GM21381 (cell line): ENCODE data around the gene TMC1.

ENCODE experiments used
- ATAC-seq: cut with Tn5 transposase; IDR thresholded peaks from one replicate; pipeline ENCODE4 v1.9.1; 2021; ENCODE audit warnings: mild to moderate bottlenecking, moderate library complexity; ENCODE audit not compliant: unreplicated experiment

The TMC1 gene

GRCh38 chr9:72565535-72565934 is 44.1 kb downstream of the TMC1 start:
- ATAC-seq = no peak

DNA sequence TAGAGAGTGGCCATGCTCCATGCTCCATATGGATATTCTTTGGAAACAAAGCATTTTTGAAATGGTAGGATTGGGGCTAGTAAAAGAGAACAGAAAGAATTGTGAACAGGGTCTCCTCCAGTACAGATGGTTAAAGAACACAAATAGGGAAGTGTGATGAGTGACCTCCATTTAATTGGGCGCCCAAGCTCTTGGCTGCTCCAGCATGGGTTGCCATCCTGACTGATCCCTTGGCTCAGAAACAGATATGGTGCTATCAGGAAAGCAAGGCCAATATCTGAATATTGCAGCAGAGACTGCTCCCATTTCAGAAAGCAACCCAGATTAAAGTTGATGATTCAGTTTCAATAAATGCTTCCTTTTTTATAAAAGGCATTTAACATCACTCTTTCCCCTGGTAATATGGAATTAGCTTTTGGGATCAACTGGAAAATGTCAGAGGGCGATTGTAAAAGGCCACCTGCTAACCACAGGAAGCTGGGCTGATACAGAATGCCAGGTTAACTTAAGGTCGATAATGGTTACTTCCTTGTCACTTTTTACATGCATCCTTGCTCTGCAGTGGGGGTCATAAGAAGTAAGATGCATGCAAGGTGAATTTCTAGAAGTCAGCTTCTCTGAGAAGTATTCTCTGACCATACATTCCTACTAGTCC is 52.9 kb downstream of the TMC1 start:
- ATAC-seq = no peak

DNA sequence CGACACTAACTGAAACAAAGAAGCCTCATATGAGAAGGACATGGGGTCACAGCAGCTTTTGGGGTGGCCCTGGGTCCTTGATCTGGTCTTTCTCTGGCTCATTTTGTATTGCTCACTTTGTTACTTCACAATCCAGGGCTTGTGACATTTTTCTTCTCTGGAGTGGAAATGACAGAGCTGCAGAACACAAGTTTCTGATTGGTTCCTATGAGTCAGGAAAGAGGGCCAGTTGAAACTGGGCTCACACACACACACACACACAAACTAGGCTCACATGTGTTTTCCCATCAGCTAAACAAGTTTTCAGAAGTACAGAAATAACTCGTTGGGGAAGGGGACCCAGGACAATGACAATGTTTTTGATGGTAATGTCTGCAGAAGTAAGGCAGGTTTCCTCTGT is 54.3 kb downstream of the TMC1 start:
- ATAC-seq = no peak

- ATAC-seq = no peak
These were observed 54.7 kb downstream of the TMC1 start for GRCh38 chr9:72576087-72576486.

- ATAC-seq = no peak
These were observed 55.9 kb downstream of the TMC1 start for GRCh38 chr9:72577212-72577753.

DNA sequence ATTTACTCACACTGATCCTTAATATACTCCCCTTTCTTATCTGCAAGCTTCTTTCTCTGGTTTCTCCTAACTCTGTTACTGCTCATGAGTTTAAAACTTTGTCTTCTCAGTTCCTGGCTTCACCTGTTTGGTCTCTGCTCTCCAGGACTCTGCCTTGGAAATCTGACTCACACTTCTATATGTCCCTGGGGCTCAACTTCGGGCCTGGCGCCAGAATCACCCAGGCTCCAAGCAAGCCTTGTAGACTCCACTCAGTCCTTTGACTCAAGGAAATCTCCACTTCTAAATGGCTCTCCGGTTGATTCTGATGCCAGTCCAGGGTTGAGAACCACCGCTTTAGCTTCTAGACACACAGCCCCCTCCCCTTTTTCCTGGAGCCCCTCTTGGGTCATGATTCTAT is 57.8 kb downstream of the TMC1 start:
- ATAC-seq = no peak

DNA sequence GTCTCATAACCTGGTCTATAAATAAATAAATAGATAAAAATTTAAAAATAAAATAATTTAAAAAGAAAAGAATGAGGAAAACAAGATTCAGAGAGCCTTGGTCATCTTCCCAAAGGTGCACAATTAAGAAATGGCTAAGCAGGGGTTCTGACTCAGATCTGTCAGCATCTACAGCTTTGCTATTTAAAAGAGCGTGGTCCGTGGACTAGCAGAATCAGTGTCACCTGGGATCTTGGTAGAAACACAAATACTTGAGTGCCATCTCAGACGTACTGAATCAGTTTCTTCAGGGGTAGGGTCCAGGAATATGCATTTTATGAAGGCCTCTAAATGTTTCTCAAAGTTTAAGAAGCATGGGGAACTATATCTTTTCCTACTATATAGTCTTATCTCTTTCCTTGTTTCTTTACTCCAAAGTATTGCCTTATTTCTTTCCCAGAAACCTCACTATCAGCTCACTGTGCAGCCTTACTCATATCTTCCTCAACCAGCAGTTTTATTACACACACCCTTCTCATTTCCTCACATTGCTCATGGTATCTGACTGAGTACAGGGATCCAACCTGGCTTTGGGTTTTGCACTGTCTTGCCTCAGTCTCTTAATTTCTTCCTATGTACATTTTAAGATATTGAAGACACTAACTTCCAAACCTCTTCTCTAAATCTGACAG is 58.6 kb downstream of the TMC1 start:
- no peak for ATAC-seq

DNA sequence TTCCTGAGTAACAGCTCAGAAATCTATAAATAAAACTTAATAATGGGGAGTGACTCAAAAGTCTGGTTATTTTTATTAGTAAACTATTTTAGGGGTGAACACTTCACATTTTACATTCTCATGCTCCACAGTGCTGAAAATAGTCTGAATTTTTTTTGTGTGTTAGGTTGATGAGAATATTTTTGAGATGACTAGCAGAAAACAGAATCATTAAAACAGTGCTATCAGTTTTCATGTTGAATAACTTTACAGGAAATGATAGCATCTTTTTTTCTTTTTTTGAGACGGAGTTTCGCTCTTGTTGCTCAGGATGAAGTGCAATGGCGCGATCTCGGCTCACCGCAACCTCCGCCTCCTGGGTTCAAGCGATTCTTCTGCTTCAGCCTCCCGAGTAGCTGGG is 60.3 kb downstream of the TMC1 start:
- no peak for ATAC-seq

DNA sequence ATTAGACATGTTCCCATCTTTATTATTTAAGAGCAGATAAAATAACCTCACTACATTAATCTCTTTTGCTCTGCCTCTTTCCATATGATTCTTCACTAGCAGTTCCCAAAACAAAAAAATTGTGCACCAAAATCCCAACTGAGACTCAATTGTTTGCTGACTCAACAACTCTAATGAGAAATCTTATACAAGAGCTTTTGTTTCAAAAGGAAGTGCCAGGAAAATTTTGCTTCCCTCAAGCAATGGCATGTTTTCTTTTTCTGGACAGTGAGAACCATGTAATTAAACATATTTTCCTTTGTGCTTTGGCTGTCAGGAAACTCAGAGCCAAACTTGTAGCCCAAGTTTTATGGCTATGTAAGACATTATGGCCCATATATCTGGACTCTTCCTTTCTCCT is 62.0 kb downstream of the TMC1 start:
- no peak for ATAC-seq

- no peak for ATAC-seq
These were observed 65.2 kb downstream of the TMC1 start for GRCh38 chr9:72586388-72587130.

GRCh38 chr9:72588336-72588735 is 66.9 kb downstream of the TMC1 start:
- no peak for ATAC-seq

GRCh38 chr9:72589667-72590521 is 68.5 kb downstream of the TMC1 start:
- ATAC-seq = no peak

- ATAC-seq = no peak
These were observed 69.4 kb downstream of the TMC1 start for GRCh38 chr9:72590824-72591223.

- no peak for ATAC-seq
These were observed 71.3 kb downstream of the TMC1 start for GRCh38 chr9:72592502-72593403.

GRCh38 chr9:72596451-72597180 is 75.2 kb downstream of the TMC1 start:
- ATAC-seq = no peak

DNA sequence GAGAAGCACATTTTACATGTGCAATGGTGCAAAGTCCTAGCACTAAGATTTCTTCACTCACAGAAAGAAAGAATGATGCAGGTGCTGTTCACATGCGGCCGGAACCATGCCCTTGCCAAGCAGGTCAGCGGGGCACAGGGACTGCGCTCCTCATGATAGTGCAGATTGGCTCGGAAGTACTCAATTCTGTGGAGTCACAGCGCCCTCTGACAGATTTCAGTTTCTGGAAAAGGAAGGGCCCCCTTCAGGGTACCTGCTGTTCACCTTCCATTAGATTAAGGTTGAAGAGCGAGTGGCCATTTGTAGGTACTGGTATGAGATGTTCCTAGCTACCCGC is 75.7 kb downstream of the TMC1 start:
- ATAC-seq = no peak

DNA sequence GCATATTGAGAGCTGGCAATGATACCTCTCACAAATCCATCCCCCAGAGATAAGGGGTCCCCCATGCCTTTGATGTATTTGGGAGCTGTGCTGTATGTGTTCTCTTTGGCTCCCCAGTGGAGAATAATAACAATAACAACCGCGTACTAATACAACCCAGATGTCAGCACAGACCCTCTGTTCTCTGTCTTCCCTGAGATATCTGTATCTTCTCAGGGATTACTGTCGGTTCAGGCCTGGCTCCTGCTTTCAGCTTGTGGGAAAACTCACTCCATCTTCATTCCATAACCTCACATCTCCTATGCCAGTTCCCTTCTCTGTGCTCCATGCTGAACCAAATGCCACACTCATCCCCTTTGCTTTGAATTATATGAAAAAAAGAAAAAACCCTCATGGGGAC is 76.2 kb downstream of the TMC1 start:
- ATAC-seq = no peak

DNA sequence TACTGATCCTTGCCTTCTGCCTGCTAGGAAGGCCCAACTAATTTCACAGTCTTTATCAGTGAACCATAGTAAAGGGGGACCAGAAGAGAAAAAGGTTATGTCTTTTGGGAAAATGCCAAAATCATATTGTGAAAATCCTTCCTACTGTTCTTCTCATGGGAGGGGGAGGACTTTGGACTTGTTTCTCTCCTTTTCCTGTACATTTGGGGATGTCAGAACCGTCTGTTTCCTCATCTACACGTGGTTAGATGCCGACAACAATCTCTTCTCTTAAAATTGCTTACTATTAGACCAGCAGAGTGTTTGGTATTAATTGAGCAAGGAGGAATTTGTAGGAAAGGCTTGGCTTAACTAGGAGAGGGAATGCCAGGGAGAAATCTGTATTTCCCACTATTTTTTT is 77.2 kb downstream of the TMC1 start:
- no peak for ATAC-seq

DNA sequence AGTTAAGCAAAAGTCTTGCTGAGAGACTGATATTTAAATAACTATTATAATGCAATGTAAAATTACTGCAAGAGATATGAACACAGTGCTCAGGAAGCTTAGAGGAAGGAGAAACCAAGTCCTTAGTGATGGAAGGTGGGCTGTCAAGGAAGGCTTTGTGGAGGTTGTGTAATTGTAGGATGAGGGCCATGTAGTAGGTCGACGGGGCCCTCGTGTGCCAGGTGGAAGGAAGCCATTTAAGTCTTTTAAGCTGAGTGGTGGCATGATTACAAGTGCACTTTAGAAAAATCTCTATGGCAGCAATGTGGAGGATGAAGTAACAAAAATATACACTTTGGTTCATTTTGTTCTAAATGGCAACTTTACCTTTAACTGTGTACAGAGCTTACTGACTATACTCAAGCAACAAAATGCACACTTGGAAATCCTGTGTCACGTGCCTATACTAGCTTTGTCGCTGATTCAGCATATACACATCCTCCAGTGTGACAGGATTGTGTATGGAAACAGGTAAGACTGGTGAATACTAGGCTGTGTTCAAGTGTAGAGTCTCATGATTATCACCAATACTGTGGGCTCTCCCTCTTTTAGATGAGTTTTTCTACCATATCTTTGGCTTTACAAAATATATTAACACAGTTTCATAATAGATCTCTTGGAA is 78.6 kb downstream of the TMC1 start:
- no peak for ATAC-seq
